Breast epithelium (tissue), 4 donors: ENCODE results near the gene CIT. TPM values are rescaled to one million over a fixed set of nuclear protein-coding genes. Genes with fewer than 3 reads are reported as not detected.

Source experiments
- DNase-seq, 2 donors: peaks; one replicate each; pipeline ENCODE4 v3.0.0-alpha.2; 2019; ENCODE audit warnings: low spot score in 2 of 2
- H3K27ac ChIP-seq, 2 donors: fragments of 200-600 bp; sonication (generic) in 1 of 2; one replicate each; pipeline ENCODE4 v1.5.1; 2016 to 2019; ENCODE audit warnings: mild to moderate bottlenecking in 1 of 2
- H3K27me3 ChIP-seq, 2 donors: fragments of 200-600 bp; sonication (generic) in 1 of 2; one replicate each; pipeline versions ENCODE4 v1.5.1 to v1.6.0; 2017 to 2019; ENCODE audit warnings: control low read depth in 1 of 2, mild to moderate bottlenecking in 1 of 2
- H3K36me3 ChIP-seq: fragments of 200-600 bp; one replicate; pipeline ENCODE4 v1.5.1; 2019
- H3K4me1 ChIP-seq, 2 donors: fragments of 200-600 bp; sonication (generic); one replicate each; pipeline ENCODE4 v1.5.1; 2016 to 2019; ENCODE audit warnings: control low read depth in 1 of 2
- H3K4me3 ChIP-seq, 3 donors: fragments of 200-600 bp; sonication (generic); 1 replicate in 2 of 3; 2 replicates in 1 of 3; pipeline ENCODE4 v1.5.1; 2016 to 2019; ENCODE audit warnings: mild to moderate bottlenecking in 3 of 3, moderate library complexity in 2 of 3
- H3K9me3 ChIP-seq, 2 donors: fragments of 200-600 bp; sonication (generic) in 1 of 2; one replicate each; pipeline ENCODE4 v1.5.1; 2016 to 2019; ENCODE audit warnings: control low read depth in 1 of 2
- CTCF ChIP-seq, 3 donors: fragments of 450-650 bp; IDR thresholded peaks; one replicate each; pipeline ENCODE4 v1.5.1; 2016 to 2017; ENCODE audit warnings: antibody characterized with exemption in 3 of 3, mild to moderate bottlenecking in 3 of 3, moderate library complexity in 3 of 3
- POLR2A ChIP-seq: fragments of 450-650 bp; IDR thresholded peaks from one replicate; pipeline ENCODE4 v1.6.1; 2016; ENCODE audit warnings: antibody characterized with exemption, mild to moderate bottlenecking, moderate library complexity
- POLR2AphosphoS5 ChIP-seq, 3 donors: sonication (generic); formaldehyde crosslinking; IDR thresholded peaks; one replicate each; pipeline ENCODE4 v1.6.1; 2017; ENCODE audit warnings: antibody characterized with exemption in 3 of 3
- intact Hi-C: fragments of 100-400 bp; cut with DNase I; formaldehyde crosslinking; loops from one replicate; pipeline ENCODE4 v1.15.1; 2023; ENCODE audit warnings: low total_unique reads
- total RNA-seq, 3 donors: library from RNA; depleted of rRNA; stranded (reverse); fragments of >200 nt; gene quantifications; one replicate each; pipeline ENCODE4 v1.1.0, GENCODE V29; 2016

CIT gene
- total RNA-seq, 3 donors from 2014 or later = 1.3 to 9.5 (median 2.4) TPM

- no peak overlapping the region for H3K27ac ChIP-seq
- peaks cover 16% of the 10 kb centered on the region for H3K36me3 ChIP-seq
- no peak for DNase-seq
- H3K9me3 ChIP-seq = no peaks in the 10 kb centered on the region
- H3K4me1 ChIP-seq = no peaks in the 10 kb centered on the region
- no peak for TF ChIP-seq CTCF (IDR thresholded peaks at IDR 0.05)
- TF ChIP-seq POLR2AphosphoS5 (IDR thresholded peaks at IDR 0.05) = no peak
- TF ChIP-seq POLR2A = no peak
- intact Hi-C loops = no loop called here
- no peaks in the 10 kb centered on the region for H3K27me3 ChIP-seq
- no peak overlapping the region for H3K4me3 ChIP-seq
Observed at GRCh38 chr12:119683816-119684215, 193.3 kb downstream of the CIT start.

GRCh38 chr12:119683413-119683812 is 193.7 kb downstream of the CIT start:
- DNase-seq = no peak
- H3K4me3 ChIP-seq = no peak overlapping the region
- no peaks in the 10 kb centered on the region for H3K27me3 ChIP-seq
- H3K9me3 ChIP-seq = no peaks in the 10 kb centered on the region
- H3K36me3 ChIP-seq = peaks cover 18% of the 10 kb centered on the region
- no peaks in the 10 kb centered on the region for H3K4me1 ChIP-seq
- no peak for TF ChIP-seq POLR2A
- TF ChIP-seq CTCF (IDR thresholded peaks at IDR 0.05) = no peak
- TF ChIP-seq POLR2AphosphoS5 (IDR thresholded peaks at IDR 0.05) = no peak
- intact Hi-C loops = no loop called here
- H3K27ac ChIP-seq = no peak overlapping the region

DNA sequence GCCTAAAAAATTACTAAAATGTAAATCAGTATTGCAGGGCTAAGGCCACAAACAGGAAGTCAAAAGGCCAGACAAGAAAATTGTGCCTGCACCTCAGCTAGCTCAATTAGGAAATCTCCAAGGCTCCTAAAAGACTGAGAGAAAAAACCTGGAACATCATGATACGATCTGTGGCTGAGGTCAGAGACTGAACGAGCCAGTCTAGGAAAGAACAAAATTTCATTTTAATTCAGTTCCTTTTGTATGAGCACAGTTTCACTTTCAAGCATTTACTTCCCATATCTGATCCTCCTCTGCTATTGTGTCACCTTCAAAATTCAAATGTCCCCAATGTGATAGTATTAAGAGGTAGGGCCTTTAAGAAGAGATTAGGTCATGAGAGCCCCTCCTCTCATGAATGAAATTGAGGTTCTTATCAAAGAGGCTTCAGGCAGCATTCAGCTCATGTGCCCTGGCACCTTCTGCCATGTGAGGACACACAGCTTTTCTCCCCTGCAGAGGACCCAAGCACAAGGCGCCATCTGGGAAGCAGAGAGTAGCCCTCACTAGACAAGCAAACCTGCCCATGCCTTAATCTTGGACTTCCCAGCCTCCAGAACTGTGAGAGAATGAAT is 194.4 kb downstream of the CIT start:
- Histone ChIP-seq H3K27ac (peak overlapping the region; percentile 23 to 60), H3K36me3 (peaks cover 21% of the 10 kb centered on the region), H3K27me3 (no peaks in the 10 kb centered on the region), H3K4me3 (no peak overlapping the region), H3K9me3 (no peaks in the 10 kb centered on the region), H3K4me1 (no peaks in the 10 kb centered on the region)
- TF ChIP-seq CTCF (IDR thresholded peaks at IDR 0.05) = no peak
- no peak for TF ChIP-seq POLR2AphosphoS5 (IDR thresholded peaks at IDR 0.05)
- TF ChIP-seq POLR2A = no peak
- DNase-seq = no peak
- intact Hi-C loops = no loop called here

- H3K4me1 ChIP-seq = no peaks in the 10 kb centered on the region
- H3K27me3 ChIP-seq = no peaks in the 10 kb centered on the region
- H3K36me3 ChIP-seq = peaks cover 21% of the 10 kb centered on the region
- no peak for TF ChIP-seq POLR2AphosphoS5 (IDR thresholded peaks at IDR 0.05)
- TF ChIP-seq POLR2A = no peak
- no peak for TF ChIP-seq CTCF (IDR thresholded peaks at IDR 0.05)
- no peak overlapping the region for H3K4me3 ChIP-seq
- no peaks in the 10 kb centered on the region for H3K9me3 ChIP-seq
- intact Hi-C loops = no loop called here
- DNase-seq = no peak
- peak overlapping the region; percentile 3 to 23 for H3K27ac ChIP-seq
Observed at GRCh38 chr12:119681728-119682638, 195.1 kb downstream of the CIT start.

GRCh38 chr12:119681111-119681510 is 196.0 kb downstream of the CIT start:
- TF ChIP-seq POLR2AphosphoS5 (IDR thresholded peaks at IDR 0.05) = no peak
- no peak for TF ChIP-seq POLR2A
- no peak for TF ChIP-seq CTCF (IDR thresholded peaks at IDR 0.05)
- no peaks in the 10 kb centered on the region for H3K4me1 ChIP-seq
- H3K9me3 ChIP-seq = no peaks in the 10 kb centered on the region
- intact Hi-C loops = no loop called here
- DNase-seq = no peak
- H3K36me3 ChIP-seq = peaks cover 21% of the 10 kb centered on the region
- no peaks in the 10 kb centered on the region for H3K27me3 ChIP-seq
- H3K27ac ChIP-seq = no peak overlapping the region
- no peak overlapping the region for H3K4me3 ChIP-seq
